K562 (cell line): ENCODE results near the gene CNNM3. TPM values are rescaled to one million over a fixed set of nuclear protein-coding genes. Genes with fewer than 3 reads are reported as not detected.

Experiments used
- ATAC-seq: fragments of 200-7000 bp; cut with Tn5 transposase; 3 replicates; pipeline ENCODE4 v1.9.1; 2020; ENCODE audit warnings: moderate library complexity
- BruUV-seq: library from RNA; stranded (reverse); fragments of 400-500 nt; replicated peaks from 2 replicates; lab custom pipeline; 2021; lab: Mats Ljungman, UMichigan
- CTCF ChIA-PET: fragments of 300-600 bp; formaldehyde crosslinking; extraction: SDS; loops from one replicate; lab custom pipeline; 2021; ENCODE audit warnings: low intra/inter-chr PET ratio; lab: Yijun Ruan, JAX
- POLR2A ChIA-PET: fragments of 300-600, 350-650 bp; sonication (Branson Sonifier 250); formaldehyde crosslinking; extraction: SDS; loops from one replicate; lab custom pipeline; 2021; ENCODE audit warnings: antibody characterized with exemption, inconsistent platforms; lab: Yijun Ruan, JAX
- DNase-seq, 4 experiments: peaks; one replicate each; pipeline versions ENCODE4 v3.0.0 to v3.0.0-alpha.2; 2011 to 2018; ENCODE audit warnings: low spot score in 3 of 4, mixed read lengths in 3 of 4; ENCODE audit errors: extremely low read depth in 1 of 4
- FAIRE-seq: peaks from 2 replicates; lab custom pipeline; 2011; peaks lifted over from hg19 to GRCh38; lab: Jason Lieb, UNC
- H2AFZ ChIP-seq: 2 replicates; pipeline ENCODE4 v1.6.0; 2011; ENCODE audit warnings: low read depth, low read length, control low read depth, inconsistent platforms
- H3K27ac ChIP-seq: fragments of 200-600 bp; 3 replicates; pipeline ENCODE4 v1.8.0; 2011; ENCODE audit warnings: low read depth, mild to moderate bottlenecking, control low read depth, inconsistent platforms, low read length, moderate library complexity, mixed read lengths; ENCODE audit errors: extremely low read depth
- H3K27me3 ChIP-seq, 2 experiments: fragments of 300-600 bp in 1 of 2; 2 replicates in 1 of 2; 3 replicates in 1 of 2; pipeline versions ENCODE4 v1.6.0 to v1.8.0; 2011; ENCODE audit warnings: inconsistent platforms in 2 of 2, low read length in 2 of 2, mild to moderate bottlenecking in 1 of 2, mixed read lengths in 1 of 2, moderate library complexity in 1 of 2; ENCODE audit not compliant: control insufficient read depth in 2 of 2, insufficient read depth in 2 of 2
- H3K36me3 ChIP-seq: fragments of 300-600 bp; 3 replicates; pipeline ENCODE4 v1.8.0; 2011; ENCODE audit warnings: mild to moderate bottlenecking, low read length, inconsistent platforms; ENCODE audit not compliant: control insufficient read depth, insufficient read depth
- H3K4me1 ChIP-seq, 2 experiments: fragments of 200-600 bp in 1 of 2; replicated peaks in 1 of 2; 2 replicates in 1 of 2; 3 replicates in 1 of 2; pipeline versions ENCODE4 v1.5.1 to v1.8.0; 2011; ENCODE audit warnings: inconsistent platforms in 2 of 2, low read length in 2 of 2, mild to moderate bottlenecking in 1 of 2, mixed read lengths in 1 of 2, moderate library complexity in 1 of 2; ENCODE audit not compliant: control insufficient read depth in 2 of 2, insufficient read depth in 2 of 2
- H3K4me2 ChIP-seq: 2 replicates; pipeline ENCODE4 v1.6.1; 2011; ENCODE audit warnings: low read length, control low read depth, inconsistent platforms, mixed read lengths; ENCODE audit not compliant: insufficient read depth
- H3K4me3 ChIP-seq: fragments of 200-600 bp; sonication (generic), shearing (Covaris generic); 2 replicates; pipeline ENCODE4 v1.5.1; 2016; ENCODE audit warnings: control low read depth, inconsistent platforms
- H3K79me2 ChIP-seq: fragments of 200-600 bp; 3 replicates; pipeline ENCODE4 v1.8.0; 2011; ENCODE audit warnings: low read length, inconsistent platforms; ENCODE audit not compliant: control insufficient read depth, insufficient read depth
- H3K9ac ChIP-seq, 2 experiments: 2 replicates each; pipeline versions ENCODE4 v1.6.0 to v1.6.1; 2011; ENCODE audit warnings: low read depth in 2 of 2, low read length in 2 of 2, control low read depth in 1 of 2, inconsistent platforms in 1 of 2, mild to moderate bottlenecking in 1 of 2, mixed read lengths in 1 of 2; ENCODE audit not compliant: insufficient read depth in 1 of 2
- H3K9me1 ChIP-seq: one replicate; pipeline ENCODE4 v1.6.0; 2011; ENCODE audit warnings: inconsistent platforms, mild to moderate bottlenecking, low read length, moderate library complexity; ENCODE audit not compliant: control insufficient read depth, insufficient read depth
- H3K9me3 ChIP-seq: replicated peaks from 2 replicates; pipeline ENCODE4 v1.5.1; 2011; ENCODE audit warnings: low read depth, low read length, inconsistent platforms; ENCODE audit not compliant: control insufficient read depth, insufficient read depth
- H4K20me1 ChIP-seq: replicated peaks from 2 replicates; pipeline ENCODE4 v1.6.1; 2011; ENCODE audit warnings: low read length, inconsistent platforms, mixed read lengths; ENCODE audit not compliant: control insufficient read depth, insufficient read depth
- CAMTA2 ChIP-seq: fragments of 250-450 bp; sonication (Bioruptor Pico); conservative IDR thresholded peaks from 2 replicates; pipeline ENCODE4 v1.5.1; 2022
- TBP ChIP-seq: optimal IDR thresholded peaks from 2 replicates; pipeline ENCODE3; 2011; ENCODE audit warnings: low read depth, low read length, improper control_type of control experiment
- ZBTB9 ChIP-seq: fragments of 450-650 bp; formaldehyde crosslinking; IDR thresholded peaks from 2 replicates; pipeline ENCODE4 v1.4.0; 2020; ENCODE audit warnings: mild to moderate bottlenecking, moderate library complexity
- WGBS: fragments of 100-300 bp; shearing (Covaris generic); methylation state at CpG from one replicate; pipeline ENCODE4 v1.1.6; 2016; ENCODE audit warnings: low coverage, mixed read lengths; ENCODE audit not compliant: insufficient coverage; ENCODE audit errors: missing lambda C conversion rate; 5-methylcytosine and 5-hydroxymethylcytosine counted together
- in situ Hi-C: fragments of 300-500 bp; cut with MboI; formaldehyde crosslinking; loops from 4 replicates; pipeline ENCODE4 v1.15.0; 2018; ENCODE audit warnings: inconsistent platforms, mixed read lengths
- intact Hi-C: fragments of 100-400 bp; cut with micrococcal nuclease; formaldehyde crosslinking; loops from 2 replicates; pipeline ENCODE4 v1.14.2; 2022
- microRNA counts: library from miRNA; unstranded; fragments of <30 nt; microRNA quantifications from one replicate; lab custom pipeline; 2016
- microRNA-seq: library from miRNA; unstranded; fragments of <30 nt; microRNA quantifications from one replicate; pipeline ENCODE4, GENCODE V29; 2018; ENCODE audit warnings: borderline microRNAs expressed
- polyA plus RNA-seq, 8 experiments: library from polyadenylated mRNA; depleted of rRNA in 4 of 8; stranded (reverse) in 5 of 8; unstranded in 3 of 8; fragments of >200 nt; fragmentation: Nextera tagmentation in 2 of 8; fragmentation: Illumina TruSeq in 1 of 8; extraction: Ambion mirVana in 2 of 8; extraction: Trizol in 1 of 8; gene quantifications; 2 replicates each; pipeline versions ENCODE4 v1.2.1 to v1.2.3, GENCODE V29; 2011 to 2014; ENCODE audit warnings: inconsistent platforms in 1 of 8, missing spikeins in 1 of 8
- small RNA-seq: library from RNA; depleted of rRNA; stranded (forward); fragments of <200 nt; gene quantifications from one replicate; pipeline ENCODE3, GENCODE V24; 2014
- total RNA-seq, 7 experiments: library from RNA; depleted of rRNA in 6 of 7; stranded (reverse); fragments of >200 nt in 6 of 7; fragmentation: Illumina TruSeq in 2 of 7; extraction: Trizol in 2 of 7; gene quantifications; 2 replicates each; pipeline versions ENCODE4 v1.2.1 to v1.2.3, GENCODE V29; 2011 to 2021; ENCODE audit warnings: low replicate concordance in 1 of 7

CNNM3 gene
- total and polyA plus RNA-seq, 9 of the 15 experiments (the other 6 are each of a cell fraction or from before 2014, with no cell fraction given), result 1.4 to 16.9 (median 6.5) TPM

- Histone ChIP-seq H3K4me1 (peaks cover 27 to 90% of the 10 kb centered on the region in 2 experiments; a peak in 4 of 5 replicates), H3K27me3 (no peaks in the 10 kb centered on the region; a peak in 1 of 5 replicates), H3K9me1 (no peaks in the 10 kb centered on the region)
- 79% methylated on average over 7 of the region's 9 CpGs for WGBS
- 0 out of 2 replicates have a peak, but pooled peaks have one; percentile 34 for TF ChIP-seq CAMTA2 (CRISPR knock-in tag)
- no peak for TF ChIP-seq TBP
- TF ChIP-seq ZBTB9 (CRISPR knock-in tag), result 0 out of 2 replicates have a peak, but pooled peaks have one; percentile 19
- TF ChIP-seq, all 486 proteins: peak for 2
- FAIRE-seq, result no peak
- Histone ChIP-seq H3K9me3 (no peaks in the 10 kb centered on the region), H3K27ac (peak overlapping the region; percentile 42; the same call in 1 of the 3 replicates), H3K4me3 (no peak overlapping the region), H3K79me2 (peaks cover 41% of the 10 kb centered on the region), H4K20me1 (peaks cover 3% of the 10 kb centered on the region; the same call in 1 of the 2 replicates), H3K4me2 (no peak overlapping the region), H2AFZ (no peak overlapping the region), H3K9ac (peak overlapping the region in 1 of 2 experiments; percentile 78; a peak in 2 of 4 replicates), H3K36me3 (peaks cover 63% of the 10 kb centered on the region)
- intact Hi-C loops (no loop called here), in situ Hi-C loops (no loop called here)
- no TSS peak for BruUV-seq
- POLR2A ChIA-PET, result interaction anchor here (0.6 to 11.3 kb wide), 11 partner anchors 8 to 214 kb away, joined by 3 to 112 read pairs (median 3); no protein-coding TSS in a partner anchor
- DNase-seq, result no peak
- ATAC-seq, result no peak
- CTCF ChIA-PET, result no interaction called here
These were observed 67.2 kb downstream of the CNNM3 start for GRCh38 chr2:96883306-96883705.

MicroRNAs encoded within 50 kb of the gene (microRNA counts, 767-probe panel; counts per million panel counts)
- 499 counts per million, percentile 9 among the panel's probes with 10 or more counts for microRNA hsa-miR-3127-5p (lab: Ali Mortazavi, UCI)

Small RNA genes lying within 50 kb of the gene (microRNA-seq; reads per million reads assigned to microRNA genes)
- 2.0 reads per million, percentile 27 among the genes with 10 or more reads in this experiment for gene MIR3127

Small RNA genes lying within 50 kb of the gene (small RNA-seq; reads per million reads assigned to genes)
- 0.55 reads per million, percentile 28 among the genes with 10 or more reads in this experiment for gene MIR3127

Other genes starting within 250 kb of the CNNM3 start
Only the 7 nearest of the 8 such genes appear.
- gene FER1L5, start 173.5 kb upstream of the CNNM3 start, total RNA-seq (2014; rRNA removed), result not detected in 2 replicates
- gene FER1L5, start 173.5 kb upstream of the CNNM3 start, total RNA-seq (2014; rRNA removed; fragmentation: Illumina TruSeq; extraction: Trizol), result not detected in 2 replicates
- not detected in 2 replicates for gene FER1L5, start 173.5 kb upstream of the CNNM3 start, total RNA-seq (2015; rRNA removed; fragmentation: Illumina TruSeq; extraction: Trizol)
- gene FER1L5, start 173.5 kb upstream of the CNNM3 start, total RNA-seq (2021), result not detected in 2 replicates
- 0.01 TPM in 1 of 2 replicates, not detected in the other for gene FER1L5, start 173.5 kb upstream of the CNNM3 start, polyA plus RNA-seq (2011; rRNA removed)
- not detected in 2 replicates for gene FER1L5, start 173.5 kb upstream of the CNNM3 start, polyA plus RNA-seq (2014; fragmentation: Illumina TruSeq; extraction: Trizol)
- gene FER1L5, start 173.5 kb upstream of the CNNM3 start, polyA plus RNA-seq (2014; fragmentation: Nextera tagmentation; extraction: Ambion mirVana), result under 1 TPM; 0.01 TPM
- not detected in 2 replicates for gene FER1L5, start 173.5 kb upstream of the CNNM3 start, polyA plus RNA-seq (2014; rRNA removed)
- gene LMAN2L, start 76.2 kb upstream of the CNNM3 start, total RNA-seq (2014; rRNA removed), result 7.2 and 11.0 TPM in 2 replicates
- gene LMAN2L, start 76.2 kb upstream of the CNNM3 start, total RNA-seq (2014; rRNA removed; fragmentation: Illumina TruSeq; extraction: Trizol), result 10.0 and 10.8 TPM in 2 replicates
- gene LMAN2L, start 76.2 kb upstream of the CNNM3 start, total RNA-seq (2015; rRNA removed; fragmentation: Illumina TruSeq; extraction: Trizol), result 12.3 and 13.1 TPM in 2 replicates
- gene LMAN2L, start 76.2 kb upstream of the CNNM3 start, total RNA-seq (2021), result 9.2 and 9.8 TPM in 2 replicates
- 14.7 and 17.7 TPM in 2 replicates for gene LMAN2L, start 76.2 kb upstream of the CNNM3 start, polyA plus RNA-seq (2011; rRNA removed)
- 10.2 and 12.5 TPM in 2 replicates for gene LMAN2L, start 76.2 kb upstream of the CNNM3 start, polyA plus RNA-seq (2014; fragmentation: Illumina TruSeq; extraction: Trizol)
- 10 to 100 TPM; 24.4 to 37.7 TPM for gene LMAN2L, start 76.2 kb upstream of the CNNM3 start, polyA plus RNA-seq (2014; fragmentation: Nextera tagmentation; extraction: Ambion mirVana)
- 9.2 and 12.2 TPM in 2 replicates for gene LMAN2L, start 76.2 kb upstream of the CNNM3 start, polyA plus RNA-seq (2014; rRNA removed)
- gene CNNM4, start 55.4 kb upstream of the CNNM3 start, total RNA-seq (2014; rRNA removed), result 2.5 and 3.4 TPM in 2 replicates
- gene CNNM4, start 55.4 kb upstream of the CNNM3 start, total RNA-seq (2014; rRNA removed; fragmentation: Illumina TruSeq; extraction: Trizol), result 2.3 and 2.7 TPM in 2 replicates
- gene CNNM4, start 55.4 kb upstream of the CNNM3 start, total RNA-seq (2015; rRNA removed; fragmentation: Illumina TruSeq; extraction: Trizol), result 2.8 TPM in 2 replicates
- 6.3 and 6.7 TPM in 2 replicates for gene CNNM4, start 55.4 kb upstream of the CNNM3 start, total RNA-seq (2021)
- 3.4 and 6.5 TPM in 2 replicates for gene CNNM4, start 55.4 kb upstream of the CNNM3 start, polyA plus RNA-seq (2011; rRNA removed)
- gene CNNM4, start 55.4 kb upstream of the CNNM3 start, polyA plus RNA-seq (2014; fragmentation: Illumina TruSeq; extraction: Trizol), result 5.4 and 5.8 TPM in 2 replicates
- gene CNNM4, start 55.4 kb upstream of the CNNM3 start, polyA plus RNA-seq (2014; fragmentation: Nextera tagmentation; extraction: Ambion mirVana), result 1 to 10 TPM in 1 of 2 experiments, under 1 TPM in 1; 0.96 to 1.4 TPM
- 3.0 and 3.7 TPM in 2 replicates for gene CNNM4, start 55.4 kb upstream of the CNNM3 start, polyA plus RNA-seq (2014; rRNA removed)
- 2.7 and 3.1 TPM in 2 replicates for gene ANKRD23, start 27.8 kb downstream of the CNNM3 start, total RNA-seq (2014; rRNA removed)
- gene ANKRD23, start 27.8 kb downstream of the CNNM3 start, total RNA-seq (2014; rRNA removed; fragmentation: Illumina TruSeq; extraction: Trizol), result 1.8 and 2.0 TPM in 2 replicates
- 2.9 and 4.5 TPM in 2 replicates for gene ANKRD23, start 27.8 kb downstream of the CNNM3 start, total RNA-seq (2015; rRNA removed; fragmentation: Illumina TruSeq; extraction: Trizol)
- 2.8 and 4.1 TPM in 2 replicates for gene ANKRD23, start 27.8 kb downstream of the CNNM3 start, total RNA-seq (2021)
- gene ANKRD23, start 27.8 kb downstream of the CNNM3 start, polyA plus RNA-seq (2011; rRNA removed), result 4.8 and 7.5 TPM in 2 replicates
- 2.7 and 3.1 TPM in 2 replicates for gene ANKRD23, start 27.8 kb downstream of the CNNM3 start, polyA plus RNA-seq (2014; fragmentation: Illumina TruSeq; extraction: Trizol)
- under 1 TPM; 0.32 to 0.34 TPM for gene ANKRD23, start 27.8 kb downstream of the CNNM3 start, polyA plus RNA-seq (2014; fragmentation: Nextera tagmentation; extraction: Ambion mirVana)
- 4.5 and 5.8 TPM in 2 replicates for gene ANKRD23, start 27.8 kb downstream of the CNNM3 start, polyA plus RNA-seq (2014; rRNA removed)
- gene ANKRD39, start 41.7 kb downstream of the CNNM3 start, total RNA-seq (2014; rRNA removed), result 33.1 and 50.4 TPM in 2 replicates
- gene ANKRD39, start 41.7 kb downstream of the CNNM3 start, total RNA-seq (2014; rRNA removed; fragmentation: Illumina TruSeq; extraction: Trizol), result 5.7 and 8.2 TPM in 2 replicates
- 21.2 and 21.9 TPM in 2 replicates for gene ANKRD39, start 41.7 kb downstream of the CNNM3 start, total RNA-seq (2015; rRNA removed; fragmentation: Illumina TruSeq; extraction: Trizol)
- gene ANKRD39, start 41.7 kb downstream of the CNNM3 start, total RNA-seq (2021), result 29.8 and 31.2 TPM in 2 replicates
- gene ANKRD39, start 41.7 kb downstream of the CNNM3 start, polyA plus RNA-seq (2011; rRNA removed), result 23.8 and 33.3 TPM in 2 replicates
- gene ANKRD39, start 41.7 kb downstream of the CNNM3 start, polyA plus RNA-seq (2014; fragmentation: Illumina TruSeq; extraction: Trizol), result 15.0 and 22.7 TPM in 2 replicates
- 10 to 100 TPM; 16.7 to 26.0 TPM for gene ANKRD39, start 41.7 kb downstream of the CNNM3 start, polyA plus RNA-seq (2014; fragmentation: Nextera tagmentation; extraction: Ambion mirVana)
- 28.1 and 48.3 TPM in 2 replicates for gene ANKRD39, start 41.7 kb downstream of the CNNM3 start, polyA plus RNA-seq (2014; rRNA removed)
- 28.8 and 35.6 TPM in 2 replicates for gene SEMA4C, start 53.8 kb downstream of the CNNM3 start, total RNA-seq (2014; rRNA removed)
- gene SEMA4C, start 53.8 kb downstream of the CNNM3 start, total RNA-seq (2014; rRNA removed; fragmentation: Illumina TruSeq; extraction: Trizol), result 7.3 and 9.5 TPM in 2 replicates
- gene SEMA4C, start 53.8 kb downstream of the CNNM3 start, total RNA-seq (2015; rRNA removed; fragmentation: Illumina TruSeq; extraction: Trizol), result 23.9 and 24.6 TPM in 2 replicates
- 45.2 and 54.4 TPM in 2 replicates for gene SEMA4C, start 53.8 kb downstream of the CNNM3 start, total RNA-seq (2021)
- gene SEMA4C, start 53.8 kb downstream of the CNNM3 start, polyA plus RNA-seq (2011; rRNA removed), result 59.7 and 110 TPM in 2 replicates
- 21.8 and 29.4 TPM in 2 replicates for gene SEMA4C, start 53.8 kb downstream of the CNNM3 start, polyA plus RNA-seq (2014; fragmentation: Illumina TruSeq; extraction: Trizol)
- under 1 TPM; 0.32 to 0.89 TPM for gene SEMA4C, start 53.8 kb downstream of the CNNM3 start, polyA plus RNA-seq (2014; fragmentation: Nextera tagmentation; extraction: Ambion mirVana)
- gene SEMA4C, start 53.8 kb downstream of the CNNM3 start, polyA plus RNA-seq (2014; rRNA removed), result 35.5 and 36.2 TPM in 2 replicates
- 68.1 and 118 TPM in 2 replicates for gene FAM178B, start 170.3 kb downstream of the CNNM3 start, total RNA-seq (2014; rRNA removed)
- 10.0 and 20.6 TPM in 2 replicates for gene FAM178B, start 170.3 kb downstream of the CNNM3 start, total RNA-seq (2014; rRNA removed; fragmentation: Illumina TruSeq; extraction: Trizol)
- gene FAM178B, start 170.3 kb downstream of the CNNM3 start, total RNA-seq (2015; rRNA removed; fragmentation: Illumina TruSeq; extraction: Trizol), result 79.9 and 82.6 TPM in 2 replicates
- gene FAM178B, start 170.3 kb downstream of the CNNM3 start, total RNA-seq (2021), result 152 and 177 TPM in 2 replicates
- 68.4 and 788 TPM in 2 replicates for gene FAM178B, start 170.3 kb downstream of the CNNM3 start, polyA plus RNA-seq (2011; rRNA removed)
- gene FAM178B, start 170.3 kb downstream of the CNNM3 start, polyA plus RNA-seq (2014; fragmentation: Illumina TruSeq; extraction: Trizol), result 175 and 265 TPM in 2 replicates
- gene FAM178B, start 170.3 kb downstream of the CNNM3 start, polyA plus RNA-seq (2014; fragmentation: Nextera tagmentation; extraction: Ambion mirVana), result 10 to 100 TPM; 19.0 to 41.5 TPM
- 139 and 175 TPM in 2 replicates for gene FAM178B, start 170.3 kb downstream of the CNNM3 start, polyA plus RNA-seq (2014; rRNA removed)